Endothelial cell of umbilical vein (primary cell): ENCODE results near the gene SDC4. TPM values are rescaled to one million over a fixed set of nuclear protein-coding genes. Genes with fewer than 3 reads are reported as not detected.

ENCODE experiments used
- BruUV-seq: library from RNA; stranded (reverse); fragments of 400-500 nt; replicated peaks from 2 replicates; lab custom pipeline; 2021; lab: Mats Ljungman, UMichigan
- CTCF ChIA-PET: fragments of 300-600, 350-600 bp; sonication (Branson Sonifier 250); formaldehyde crosslinking; loops from one replicate; lab custom pipeline; 2021; ENCODE audit warnings: antibody characterized with exemption, inconsistent platforms; lab: Charles Lee
- POLR2A ChIA-PET: fragments of 300-600, 350-600 bp; sonication (Branson Sonifier 250); formaldehyde crosslinking; loops from one replicate; lab custom pipeline; 2021; ENCODE audit warnings: antibody characterized with exemption, inconsistent platforms; lab: Charles Lee
- DNase-seq: peaks from one replicate; pipeline ENCODE4 v3.0.0-alpha.2; 2011; ENCODE audit warnings: low read depth, low spot score
- FAIRE-seq: peaks from 2 replicates; lab custom pipeline; 2011; peaks lifted over from hg19 to GRCh38; lab: Jason Lieb, UNC
- H2AFZ ChIP-seq: 2 replicates; pipeline ENCODE4 v1.6.0; 2012; ENCODE audit warnings: low read depth, low read length, control low read depth, inconsistent platforms
- H3K27ac ChIP-seq: 2 replicates; pipeline ENCODE4 v1.5.1; 2011; ENCODE audit warnings: low read depth, mild to moderate bottlenecking, control low read depth, low read length, moderate library complexity; ENCODE audit not compliant: insufficient read depth
- H3K27me3 ChIP-seq, 2 experiments: 2 replicates each; pipeline versions ENCODE4 v1.6.0 to v1.6.1; 2011; ENCODE audit warnings: low read length in 2 of 2, mixed read lengths in 1 of 2; ENCODE audit not compliant: control insufficient read depth in 2 of 2, insufficient read depth in 2 of 2
- H3K36me3 ChIP-seq, 2 experiments: 2 replicates in 1 of 2; 3 replicates in 1 of 2; pipeline ENCODE4 v1.5.1; 2011; ENCODE audit warnings: low read length in 2 of 2, mild to moderate bottlenecking in 1 of 2, moderate library complexity in 1 of 2; ENCODE audit not compliant: control insufficient read depth in 2 of 2, insufficient read depth in 2 of 2; ENCODE audit errors: extremely low read depth in 1 of 2
- H3K4me1 ChIP-seq: 3 replicates; pipeline ENCODE4 v1.5.1; 2011; ENCODE audit warnings: mild to moderate bottlenecking, low read length; ENCODE audit not compliant: control insufficient read depth, insufficient read depth; ENCODE audit errors: extremely low read depth
- H3K4me2 ChIP-seq: 2 replicates; pipeline ENCODE4 v1.6.1; 2011; ENCODE audit warnings: low read length, control low read depth, mixed read lengths; ENCODE audit not compliant: insufficient read depth
- H3K4me3 ChIP-seq, 3 experiments: fragments of 200-600 bp in 1 of 3; sonication (generic), shearing (Covaris generic) in 1 of 3; replicated peaks in 1 of 3; 2 replicates each; pipeline ENCODE4 v1.5.1; 2011 to 2016; ENCODE audit warnings: control low read depth in 3 of 3, low read length in 3 of 3, mild to moderate bottlenecking in 2 of 3, inconsistent platforms in 1 of 3, low read depth in 1 of 3, moderate library complexity in 1 of 3; ENCODE audit not compliant: insufficient read depth in 1 of 3
- H3K79me2 ChIP-seq: 2 replicates; pipeline ENCODE4 v1.6.0; 2012; ENCODE audit warnings: low read length, inconsistent platforms; ENCODE audit not compliant: control insufficient read depth, insufficient read depth
- H3K9ac ChIP-seq: replicated peaks from 2 replicates; pipeline ENCODE3; 2011; ENCODE audit warnings: low read length, control low read depth; ENCODE audit not compliant: insufficient read depth; ENCODE audit errors: extremely low read depth
- H3K9me1 ChIP-seq: replicated peaks from 3 replicates; pipeline ENCODE4 v1.6.0; 2011; ENCODE audit warnings: mild to moderate bottlenecking, low read length; ENCODE audit not compliant: control insufficient read depth, insufficient read depth; ENCODE audit errors: extremely low read depth
- H3K9me3 ChIP-seq: replicated peaks from 2 replicates; pipeline ENCODE4 v1.5.1; 2012; ENCODE audit warnings: low read length, inconsistent platforms; ENCODE audit not compliant: control insufficient read depth, insufficient read depth
- H4K20me1 ChIP-seq: replicated peaks from 2 replicates; pipeline ENCODE3; 2011; ENCODE audit warnings: mild to moderate bottlenecking, low read length; ENCODE audit not compliant: control insufficient read depth, insufficient read depth; ENCODE audit errors: extremely low read depth
- EZH2 ChIP-seq: IDR thresholded peaks from 2 replicates; pipeline ENCODE4 v1.6.1; 2012; ENCODE audit warnings: borderline replicate concordance, low read depth, mild to moderate bottlenecking, moderate library complexity, low read length, inconsistent platforms; ENCODE audit not compliant: severe bottlenecking
- FOS ChIP-seq: IDR thresholded peaks from 2 replicates; pipeline ENCODE4 v1.6.1; 2011; ENCODE audit warnings: mild to moderate bottlenecking, low read length, moderate library complexity, borderline replicate concordance; ENCODE audit not compliant: insufficient read depth
- GATA2 ChIP-seq: IDR thresholded peaks from 2 replicates; pipeline ENCODE4 v1.7.0; 2011; ENCODE audit warnings: low read depth, mild to moderate bottlenecking, moderate library complexity, mixed read lengths, low read length; ENCODE audit not compliant: insufficient read length, insufficient read depth
- JUN ChIP-seq: IDR thresholded peaks from 2 replicates; pipeline ENCODE4 v1.6.1; 2011; ENCODE audit warnings: borderline replicate concordance, low read depth; ENCODE audit not compliant: insufficient read length, insufficient read depth
- MYC ChIP-seq: IDR thresholded peaks from one replicate; pipeline ENCODE4 v1.6.1; 2011; ENCODE audit warnings: mild to moderate bottlenecking, low read depth, low read length
- POLR2A ChIP-seq: IDR thresholded peaks from 2 replicates; pipeline ENCODE4 v1.6.1; 2012; ENCODE audit warnings: low read depth, mild to moderate bottlenecking, control low read depth, low read length
- POLR2AphosphoS5 ChIP-seq: IDR thresholded peaks from 2 replicates; pipeline ENCODE4 v1.6.1; 2012; ENCODE audit warnings: low read depth, mild to moderate bottlenecking, control low read depth, low read length, moderate library complexity; ENCODE audit not compliant: insufficient read depth
- dilution Hi-C: fragments of 300-500 bp; cut with MboI; formaldehyde crosslinking; loops from one replicate; pipeline ENCODE4 v1.15.0; 2019; ENCODE audit warnings: low sequenced_read_pairs; ENCODE audit not compliant: extremely low pct_ligation_motif_present
- intact Hi-C: fragments of 100-400 bp; cut with micrococcal nuclease; formaldehyde crosslinking; loops from one replicate; pipeline ENCODE4 v1.10.0; 2022
- polyA plus RNA-seq, 4 experiments: library from polyadenylated mRNA; depleted of rRNA in 3 of 4; stranded (reverse) in 3 of 4; unstranded in 1 of 4; fragments of >200 nt; gene quantifications; 2 replicates each; pipeline versions ENCODE4 v1.2.1 to v1.2.3, GENCODE V29; 2011 to 2012; ENCODE audit warnings: missing spikeins in 1 of 4
- total RNA-seq: library from RNA; stranded (reverse); gene quantifications from 2 replicates; pipeline ENCODE4 v1.2.3, GENCODE V29; 2021
- TF ChIP-seq, protein P1 (sequence below): IDR thresholded peaks from 2 replicates; pipeline ENCODE4 v1.6.1; 2011; ENCODE audit not compliant: insufficient read depth, insufficient read length
- TF ChIP-seq, protein P2 (sequence below), 2 donors: IDR thresholded peaks; 1 replicate in 1 of 2; 2 replicates in 1 of 2; pipeline ENCODE4 v1.5.1; 2011; ENCODE audit warnings: low read length in 2 of 2, mild to moderate bottlenecking in 2 of 2, moderate library complexity in 2 of 2, control low read depth in 1 of 2, inconsistent platforms in 1 of 2, low read depth in 1 of 2; ENCODE audit not compliant: insufficient read depth in 1 of 2; ENCODE audit errors: extremely low read depth in 1 of 2

SDC4 gene
- total and polyA plus RNA-seq, 2 donors (not counting 3 experiments of a cell fraction or from before 2014, with no cell fraction given) = 26.3 to 32.0 TPM

DNA sequence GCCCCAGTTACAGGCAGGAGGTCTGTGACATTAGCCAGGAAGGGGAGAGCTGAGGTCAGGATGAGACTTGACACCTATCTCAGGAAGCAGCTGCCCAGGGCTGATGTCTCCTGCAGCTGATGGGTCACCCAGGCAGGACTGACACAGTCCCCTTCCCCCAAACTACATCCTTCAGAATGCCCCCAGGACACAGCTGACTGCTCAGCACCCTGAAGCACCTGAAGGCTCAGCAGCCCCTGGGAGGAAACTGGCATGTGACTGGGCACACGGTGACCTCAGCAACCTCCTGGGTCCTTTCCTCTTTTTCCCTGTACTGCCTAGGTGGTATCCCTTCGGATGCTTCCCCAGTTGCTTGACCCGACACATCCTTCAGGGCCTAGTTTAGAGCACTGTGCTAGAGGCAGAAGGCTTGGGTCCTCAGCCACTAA is 1.9 kb downstream of the SDC4 start:
- Histone ChIP-seq H3K4me2 (peak overlapping the region; percentile 89), H4K20me1 (no peaks in the 10 kb centered on the region), H3K9me3 (no peaks in the 10 kb centered on the region), H3K36me3 (no peaks in the 10 kb centered on the region), H3K4me3 (no peak overlapping the region), H3K27me3 (no peaks in the 10 kb centered on the region), H3K9me1 (no peaks in the 10 kb centered on the region), H3K9ac (no peak overlapping the region), H3K27ac (no peak overlapping the region), H3K79me2 (peaks cover 59% of the 10 kb centered on the region), H3K4me1 (peaks cover 64% of the 10 kb centered on the region), H2AFZ (no peak overlapping the region)
- intact Hi-C loops = loop anchor here (10.0 kb wide), 1 partner anchor 568 kb away; the partner anchor contains the start of gene PLTP
- BruUV-seq = no TSS peak
- POLR2A ChIA-PET = interaction anchor here (0.9 to 3.5 kb wide), 5 partner anchors 11 to 27 kb away, joined by 5 to 52 read pairs (median 6); partner anchors contain the start of gene SYS1
- DNase-seq = no peak
- no peak for TF ChIP-seq EZH2
- TF ChIP-seq FOS = no peak
- no peak for TF ChIP-seq POLR2A
- no peak for TF ChIP-seq GATA2
- TF ChIP-seq JUN = no peak
- no peak for FAIRE-seq
- dilution Hi-C loops = no loop called here
- CTCF ChIA-PET = interaction anchor here (0.8 to 4.7 kb wide), 10 partner anchors 14 to 425 kb away, joined by 3 to 28 read pairs (median 6); partner anchors contain the start of gene SYS1

DNA sequence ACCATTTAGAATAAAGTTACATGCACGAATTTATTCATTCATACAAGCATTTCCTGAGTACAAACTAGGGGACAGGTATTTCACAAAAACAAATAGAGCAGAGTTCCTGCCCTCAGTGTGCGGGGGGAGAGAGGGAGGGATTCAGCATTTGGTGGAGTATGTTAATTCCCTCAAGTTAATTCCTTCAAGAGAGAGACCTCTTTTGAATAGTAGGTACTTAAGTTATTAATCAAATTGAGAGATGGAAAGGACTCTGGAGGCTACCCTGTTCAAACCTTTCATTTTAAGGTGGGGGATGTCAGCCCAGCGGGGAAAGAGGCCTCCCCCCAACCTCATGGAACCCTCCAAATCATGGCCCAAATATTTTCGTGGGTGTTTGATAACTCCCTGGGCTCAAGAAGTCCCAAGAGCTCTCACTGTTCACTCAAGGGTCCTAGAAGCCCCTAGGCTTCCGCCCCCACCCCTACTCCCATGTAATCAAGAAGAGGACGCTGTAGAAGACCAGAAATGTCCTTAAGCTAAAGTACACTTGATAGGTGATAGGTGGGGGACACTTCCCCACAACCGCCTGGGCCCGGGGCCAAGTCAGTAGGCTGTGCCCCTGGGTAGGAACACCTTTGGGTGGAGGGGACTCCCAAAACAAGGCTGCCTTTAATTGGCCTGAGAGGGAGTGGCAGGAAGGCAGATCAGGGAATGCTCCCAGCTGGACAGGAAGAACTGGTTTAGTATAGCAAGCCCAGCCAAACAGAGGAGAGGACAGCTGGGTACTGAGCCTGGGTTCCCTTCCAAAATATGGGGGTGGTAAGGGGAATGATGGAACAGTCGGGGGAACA is 2.9 kb downstream of the SDC4 start:
- peak overlapping the region; percentile 74 for H3K4me2 ChIP-seq
- H3K4me3 ChIP-seq = no peak overlapping the region
- BruUV-seq = no TSS peak
- TF ChIP-seq MYC (no peak), JUN (no peak), POLR2A (no peak), EZH2 (no peak), FOS (no peak), GATA2 (no peak), POLR2AphosphoS5 (no peak)
- TF ChIP-seq, protein P1, sequence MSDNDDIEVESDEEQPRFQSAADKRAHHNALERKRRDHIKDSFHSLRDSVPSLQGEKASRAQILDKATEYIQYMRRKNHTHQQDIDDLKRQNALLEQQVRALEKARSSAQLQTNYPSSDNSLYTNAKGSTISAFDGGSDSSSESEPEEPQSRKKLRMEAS = no peak
- TF ChIP-seq, protein P2, sequence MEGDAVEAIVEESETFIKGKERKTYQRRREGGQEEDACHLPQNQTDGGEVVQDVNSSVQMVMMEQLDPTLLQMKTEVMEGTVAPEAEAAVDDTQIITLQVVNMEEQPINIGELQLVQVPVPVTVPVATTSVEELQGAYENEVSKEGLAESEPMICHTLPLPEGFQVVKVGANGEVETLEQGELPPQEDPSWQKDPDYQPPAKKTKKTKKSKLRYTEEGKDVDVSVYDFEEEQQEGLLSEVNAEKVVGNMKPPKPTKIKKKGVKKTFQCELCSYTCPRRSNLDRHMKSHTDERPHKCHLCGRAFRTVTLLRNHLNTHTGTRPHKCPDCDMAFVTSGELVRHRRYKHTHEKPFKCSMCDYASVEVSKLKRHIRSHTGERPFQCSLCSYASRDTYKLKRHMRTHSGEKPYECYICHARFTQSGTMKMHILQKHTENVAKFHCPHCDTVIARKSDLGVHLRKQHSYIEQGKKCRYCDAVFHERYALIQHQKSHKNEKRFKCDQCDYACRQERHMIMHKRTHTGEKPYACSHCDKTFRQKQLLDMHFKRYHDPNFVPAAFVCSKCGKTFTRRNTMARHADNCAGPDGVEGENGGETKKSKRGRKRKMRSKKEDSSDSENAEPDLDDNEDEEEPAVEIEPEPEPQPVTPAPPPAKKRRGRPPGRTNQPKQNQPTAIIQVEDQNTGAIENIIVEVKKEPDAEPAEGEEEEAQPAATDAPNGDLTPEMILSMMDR (IDR thresholded peaks at IDR 0.05; ENCODE audit: extremely low read depth in 1 of 2, insufficient read depth in 1 of 2, low read depth in 1 of 2, low read length in 2 of 2) = no peak
- peaks cover 64% of the 10 kb centered on the region for H3K4me1 ChIP-seq
- ChIA-PET POLR2A (interaction anchor here (0.9 to 2.7 kb wide), 3 partner anchors 12 to 18 kb away, joined by 5 to 12 read pairs (median 9); partner anchors contain the start of gene SYS1), CTCF (interaction anchor here (0.6 to 4.7 kb wide), 11 partner anchors 17 to 221 kb away, joined by 3 to 28 read pairs (median 4); partner anchors contain the start of gene SYS1)
- peak overlapping the region; percentile 92 for H3K27ac ChIP-seq
- H3K9me3 ChIP-seq = no peaks in the 10 kb centered on the region
- no peak overlapping the region for H2AFZ ChIP-seq
- H3K79me2 ChIP-seq = peaks cover 66% of the 10 kb centered on the region
- FAIRE-seq = peak; percentile 66
- peaks cover 0 to 2% of the 10 kb centered on the region in 2 experiments for H3K36me3 ChIP-seq
- DNase-seq = no peak
- intact Hi-C loops (loop anchor here (10.0 kb wide), 1 partner anchor 569 kb away; the partner anchor contains the start of gene PLTP), dilution Hi-C loops (no loop called here)
- H3K9ac ChIP-seq = no peak overlapping the region
- H3K9me1 ChIP-seq = no peaks in the 10 kb centered on the region
- no peaks in the 10 kb centered on the region for H3K27me3 ChIP-seq
- H4K20me1 ChIP-seq = no peaks in the 10 kb centered on the region
